ENCODE data around the gene KRTDAP. TPM values are rescaled to one million over a fixed set of nuclear protein-coding genes. Genes with fewer than 3 reads are reported as not detected.

Gene KRTDAP
- total RNA-seq, 1 experiment from 2014 or later = 1.7 TPM

- no peak for DNase-seq (ENCODE audit: low spot score)
- H3K4me3 Mint-ChIP-seq = no peak overlapping the region
- H3K27ac Mint-ChIP-seq = 0 out of 2 replicates have a peak overlapping the region, but pooled peaks have one; percentile 70
- ChIA-PET POLR2A (interaction anchor here (0.5 kb wide), 1 partner anchor 162 kb away, joined by 3 read pairs; no protein-coding TSS in a partner anchor), CTCF (interaction anchor here (1.8 kb wide), 1 partner anchor 10 kb away, joined by 5 read pairs; no protein-coding TSS in a partner anchor)
- no peaks in the 10 kb centered on the region for H3K27me3 Mint-ChIP-seq (ENCODE audit: low read depth)
- H3K9me3 Mint-ChIP-seq = no peaks in the 10 kb centered on the region
- H3K36me3 Mint-ChIP-seq = peaks cover 69% of the 10 kb centered on the region
- no peak for TF ChIP-seq TEAD1 (CRISPR knock-in tag; IDR thresholded peaks at IDR 0.05)
- H3K4me1 Mint-ChIP-seq = peaks cover 6% of the 10 kb centered on the region
- no peak for ATAC-seq
These were observed 10.3 kb upstream of the KRTDAP start for GRCh38 chr19:35500611-35501010.

GRCh38 chr19:35498984-35499527, 8.8 kb upstream of the KRTDAP start:
- no peak overlapping the region for H3K4me3 Mint-ChIP-seq
- POLR2A ChIA-PET = interaction anchor here (1.0 kb wide), 1 partner anchor 12 kb away, joined by 3 read pairs; no protein-coding TSS in a partner anchor
- H3K36me3 Mint-ChIP-seq = peaks cover 54% of the 10 kb centered on the region
- TF ChIP-seq, protein P1, sequence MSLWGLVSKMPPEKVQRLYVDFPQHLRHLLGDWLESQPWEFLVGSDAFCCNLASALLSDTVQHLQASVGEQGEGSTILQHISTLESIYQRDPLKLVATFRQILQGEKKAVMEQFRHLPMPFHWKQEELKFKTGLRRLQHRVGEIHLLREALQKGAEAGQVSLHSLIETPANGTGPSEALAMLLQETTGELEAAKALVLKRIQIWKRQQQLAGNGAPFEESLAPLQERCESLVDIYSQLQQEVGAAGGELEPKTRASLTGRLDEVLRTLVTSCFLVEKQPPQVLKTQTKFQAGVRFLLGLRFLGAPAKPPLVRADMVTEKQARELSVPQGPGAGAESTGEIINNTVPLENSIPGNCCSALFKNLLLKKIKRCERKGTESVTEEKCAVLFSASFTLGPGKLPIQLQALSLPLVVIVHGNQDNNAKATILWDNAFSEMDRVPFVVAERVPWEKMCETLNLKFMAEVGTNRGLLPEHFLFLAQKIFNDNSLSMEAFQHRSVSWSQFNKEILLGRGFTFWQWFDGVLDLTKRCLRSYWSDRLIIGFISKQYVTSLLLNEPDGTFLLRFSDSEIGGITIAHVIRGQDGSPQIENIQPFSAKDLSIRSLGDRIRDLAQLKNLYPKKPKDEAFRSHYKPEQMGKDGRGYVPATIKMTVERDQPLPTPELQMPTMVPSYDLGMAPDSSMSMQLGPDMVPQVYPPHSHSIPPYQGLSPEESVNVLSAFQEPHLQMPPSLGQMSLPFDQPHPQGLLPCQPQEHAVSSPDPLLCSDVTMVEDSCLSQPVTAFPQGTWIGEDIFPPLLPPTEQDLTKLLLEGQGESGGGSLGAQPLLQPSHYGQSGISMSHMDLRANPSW (CRISPR knock-in tag; conservative IDR thresholded peaks at IDR 0.05; ENCODE audit: low read depth) = no peak
- no peak for TF ChIP-seq ELF4 (CRISPR knock-in tag; IDR thresholded peaks at IDR 0.05; ENCODE audit: low read depth)
- TF ChIP-seq OVOL2 (CRISPR knock-in tag; IDR thresholded peaks at IDR 0.05; ENCODE audit: borderline replicate concordance) = no peak
- no peak for TF ChIP-seq ZNF396 (CRISPR knock-in tag; IDR thresholded peaks at IDR 0.05; ENCODE audit: borderline replicate concordance)
- ATAC-seq (no peak), DNase-seq (ENCODE audit: low spot score) (no peak)
- H3K27me3 Mint-ChIP-seq (ENCODE audit: low read depth) = no peaks in the 10 kb centered on the region; the same call in 1 of the 2 replicates
- H3K9me3 Mint-ChIP-seq = no peaks in the 10 kb centered on the region
- CTCF ChIA-PET = no interaction called here
- peak overlapping the region; percentile 65; the same call in 1 of the 2 replicates for H3K27ac Mint-ChIP-seq
- peaks cover 9% of the 10 kb centered on the region for H3K4me1 Mint-ChIP-seq

- Mint-ChIP-seq H3K27ac (peak overlapping the region; percentile 47; the same call in 1 of the 2 replicates), H3K9me3 (no peaks in the 10 kb centered on the region), H3K4me3 (no peak overlapping the region), H3K36me3 (peaks cover 50% of the 10 kb centered on the region), H3K27me3 (ENCODE audit: low read depth) (no peaks in the 10 kb centered on the region; the same call in 1 of the 2 replicates), H3K4me1 (peaks cover 9% of the 10 kb centered on the region)
- TF ChIP-seq ZNF423 (CRISPR knock-in tag; IDR thresholded peaks at IDR 0.05) (no peak), ZNF121 (CRISPR knock-in tag; IDR thresholded peaks at IDR 0.05) (peak; percentile 77), ZSCAN18 (CRISPR knock-in tag; IDR thresholded peaks at IDR 0.05) (no peak)
- TF ChIP-seq, protein P2, sequence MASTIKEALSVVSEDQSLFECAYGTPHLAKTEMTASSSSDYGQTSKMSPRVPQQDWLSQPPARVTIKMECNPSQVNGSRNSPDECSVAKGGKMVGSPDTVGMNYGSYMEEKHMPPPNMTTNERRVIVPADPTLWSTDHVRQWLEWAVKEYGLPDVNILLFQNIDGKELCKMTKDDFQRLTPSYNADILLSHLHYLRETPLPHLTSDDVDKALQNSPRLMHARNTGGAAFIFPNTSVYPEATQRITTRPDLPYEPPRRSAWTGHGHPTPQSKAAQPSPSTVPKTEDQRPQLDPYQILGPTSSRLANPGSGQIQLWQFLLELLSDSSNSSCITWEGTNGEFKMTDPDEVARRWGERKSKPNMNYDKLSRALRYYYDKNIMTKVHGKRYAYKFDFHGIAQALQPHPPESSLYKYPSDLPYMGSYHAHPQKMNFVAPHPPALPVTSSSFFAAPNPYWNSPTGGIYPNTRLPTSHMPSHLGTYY (CRISPR knock-in tag; IDR thresholded peaks at IDR 0.05) = no peak
- TF ChIP-seq, protein P3, sequence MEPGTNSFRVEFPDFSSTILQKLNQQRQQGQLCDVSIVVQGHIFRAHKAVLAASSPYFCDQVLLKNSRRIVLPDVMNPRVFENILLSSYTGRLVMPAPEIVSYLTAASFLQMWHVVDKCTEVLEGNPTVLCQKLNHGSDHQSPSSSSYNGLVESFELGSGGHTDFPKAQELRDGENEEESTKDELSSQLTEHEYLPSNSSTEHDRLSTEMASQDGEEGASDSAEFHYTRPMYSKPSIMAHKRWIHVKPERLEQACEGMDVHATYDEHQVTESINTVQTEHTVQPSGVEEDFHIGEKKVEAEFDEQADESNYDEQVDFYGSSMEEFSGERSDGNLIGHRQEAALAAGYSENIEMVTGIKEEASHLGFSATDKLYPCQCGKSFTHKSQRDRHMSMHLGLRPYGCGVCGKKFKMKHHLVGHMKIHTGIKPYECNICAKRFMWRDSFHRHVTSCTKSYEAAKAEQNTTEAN (CRISPR knock-in tag; IDR thresholded peaks at IDR 0.05) = no peak
- ChIA-PET POLR2A (no interaction called here), CTCF (interaction anchor here (0.6 to 1.4 kb wide), 6 partner anchors 30 to 431 kb away, joined by 3 to 4 read pairs (median 3); no protein-coding TSS in a partner anchor)
- DNase-seq (ENCODE audit: low spot score) (no peak), ATAC-seq (no peak)
These were observed 8.0 kb upstream of the KRTDAP start for GRCh38 chr19:35498220-35498619.

GRCh38 chr19:35497406-35497805, 7.1 kb upstream of the KRTDAP start:
- Mint-ChIP-seq H3K36me3 (peaks cover 47% of the 10 kb centered on the region), H3K27ac (0 out of 2 replicates have a peak overlapping the region, but pooled peaks have one; percentile 64), H3K9me3 (no peaks in the 10 kb centered on the region), H3K4me3 (no peak overlapping the region), H3K27me3 (ENCODE audit: low read depth) (peaks cover 2% of the 10 kb centered on the region; the same call in 1 of the 2 replicates), H3K4me1 (peaks cover 9% of the 10 kb centered on the region)
- no peak for TF ChIP-seq ESRRA (CRISPR knock-in tag; IDR thresholded peaks at IDR 0.05; ENCODE audit: borderline replicate concordance)
- TF ChIP-seq ZNF138 (CRISPR knock-in tag; conservative IDR thresholded peaks at IDR 0.05) = no peak
- CTCF ChIA-PET = interaction anchor here (1.0 to 1.6 kb wide), 6 partner anchors 11 to 431 kb away, joined by 3 to 8 read pairs (median 3); no protein-coding TSS in a partner anchor
- no peak for DNase-seq (ENCODE audit: low spot score)
- POLR2A ChIA-PET = interaction anchor here (1.2 kb wide), 1 partner anchor 13 kb away, joined by 3 read pairs; no protein-coding TSS in a partner anchor
- no peak for ATAC-seq
